GM19395 (cell line): Measurements from ENCODE around the gene SSMEM1.
A peak's percentile ranks its signal among the peaks of the same experiment; 100 is the strongest.
"Not testable (repeated sequence)": the region's sequence is repeated elsewhere in the genome, so short reads cannot be mapped to it uniquely, and the experiment has no call there.

Source experiments
- ATAC-seq: cut with Tn5 transposase; IDR thresholded peaks from one replicate; pipeline ENCODE4 v1.9.1; 2021; ENCODE audit warnings: mild to moderate bottlenecking, moderate library complexity; ENCODE audit not compliant: unreplicated experiment

Gene SSMEM1, protein sequence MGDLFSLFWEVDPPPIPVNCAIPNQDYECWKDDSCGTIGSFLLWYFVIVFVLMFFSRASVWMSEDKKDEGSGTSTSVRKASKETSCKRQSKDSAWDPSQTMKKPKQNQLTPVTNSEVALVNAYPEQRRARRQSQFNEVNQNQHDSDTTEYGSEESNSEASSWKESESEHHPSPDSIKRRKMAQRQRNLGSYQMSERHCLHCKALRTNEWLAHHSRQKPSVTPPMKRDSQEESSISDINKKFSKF

DNA sequence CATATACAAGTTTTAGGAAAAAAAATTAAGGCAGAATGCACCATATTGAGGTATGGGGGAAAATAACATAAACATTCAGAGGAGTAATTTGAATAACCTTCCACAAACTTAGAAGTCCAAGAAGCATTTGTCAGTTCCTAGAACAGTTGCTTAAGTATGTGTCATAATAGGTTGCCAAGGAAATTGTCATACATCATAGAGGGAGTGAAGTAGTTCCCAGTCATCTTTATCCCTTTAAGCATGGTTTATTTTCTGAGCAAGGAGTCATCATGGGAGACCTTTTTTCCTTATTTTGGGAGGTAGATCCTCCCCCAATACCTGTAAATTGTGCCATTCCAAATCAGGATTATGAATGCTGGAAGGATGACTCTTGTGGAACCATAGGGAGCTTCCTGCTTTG lies at the start of gene SSMEM1:
Gene SSMEM1, plus strand, starts transcription at position 219 of the 400 bp plus-strand sequence. Its CDS starts 51 bp downstream, at position 270.
- no peak for ATAC-seq

DNA sequence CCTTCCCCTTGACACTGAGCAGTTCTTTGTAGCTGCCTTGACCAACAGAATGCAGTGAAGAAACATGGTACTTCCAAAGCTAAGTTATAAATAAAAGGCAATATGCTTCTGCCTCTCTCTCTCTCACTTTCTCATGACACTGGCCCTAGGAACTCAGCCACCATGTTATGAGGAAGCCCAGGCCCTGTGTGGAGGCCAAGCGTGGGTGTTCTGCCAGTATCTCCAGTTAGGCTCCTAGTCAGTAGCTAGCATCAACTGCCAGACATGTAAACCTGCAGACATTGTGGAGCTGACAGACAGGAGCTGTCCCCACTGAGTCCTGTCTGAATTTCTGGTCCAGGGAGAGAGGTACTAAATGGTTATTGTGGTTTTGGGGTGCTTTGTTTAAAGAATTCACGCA lies 47.6 kb upstream of the SSMEM1 start:
- ATAC-seq = no peak

DNA sequence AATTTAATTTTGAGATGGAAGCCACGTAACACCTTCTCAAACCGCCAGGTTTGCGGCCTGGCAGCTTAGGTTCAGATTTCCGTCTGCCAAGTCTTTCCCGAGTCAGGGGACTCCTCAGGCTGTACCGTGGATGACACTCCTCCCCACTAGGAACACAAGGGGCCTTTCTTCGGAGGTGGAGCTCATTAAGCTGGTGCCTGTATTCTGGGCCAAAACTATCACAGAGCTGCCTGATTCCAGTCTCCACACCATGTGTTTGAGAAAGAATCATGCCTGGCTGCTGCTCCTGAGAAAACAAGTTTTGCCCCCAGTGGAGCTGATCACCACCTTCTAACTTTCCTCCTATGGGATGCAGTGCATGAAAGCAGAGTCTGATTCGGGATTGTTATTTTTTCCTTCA lies 47.2 kb upstream of the SSMEM1 start:
- no peak for ATAC-seq

DNA sequence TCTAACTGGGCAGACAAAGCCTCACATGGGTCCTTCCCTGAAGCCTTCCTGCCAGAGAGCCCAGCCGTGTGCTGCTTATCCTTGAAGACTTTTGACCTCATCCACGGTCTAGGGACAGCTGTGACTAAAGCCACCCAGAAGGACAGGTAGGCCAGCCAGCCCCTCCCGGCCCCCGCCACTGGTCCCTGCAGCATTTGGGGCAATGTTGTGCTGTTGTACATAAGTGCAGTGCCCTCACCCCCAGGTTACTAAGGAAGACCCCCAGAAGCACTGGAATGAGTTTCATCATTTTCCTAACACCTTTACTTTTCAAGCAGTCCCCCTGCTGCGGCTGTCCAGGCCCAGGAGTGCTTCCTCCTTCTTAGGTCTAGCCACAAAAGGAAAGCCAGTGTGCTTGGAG lies 45.5 kb upstream of the SSMEM1 start:
- ATAC-seq = no peak

DNA sequence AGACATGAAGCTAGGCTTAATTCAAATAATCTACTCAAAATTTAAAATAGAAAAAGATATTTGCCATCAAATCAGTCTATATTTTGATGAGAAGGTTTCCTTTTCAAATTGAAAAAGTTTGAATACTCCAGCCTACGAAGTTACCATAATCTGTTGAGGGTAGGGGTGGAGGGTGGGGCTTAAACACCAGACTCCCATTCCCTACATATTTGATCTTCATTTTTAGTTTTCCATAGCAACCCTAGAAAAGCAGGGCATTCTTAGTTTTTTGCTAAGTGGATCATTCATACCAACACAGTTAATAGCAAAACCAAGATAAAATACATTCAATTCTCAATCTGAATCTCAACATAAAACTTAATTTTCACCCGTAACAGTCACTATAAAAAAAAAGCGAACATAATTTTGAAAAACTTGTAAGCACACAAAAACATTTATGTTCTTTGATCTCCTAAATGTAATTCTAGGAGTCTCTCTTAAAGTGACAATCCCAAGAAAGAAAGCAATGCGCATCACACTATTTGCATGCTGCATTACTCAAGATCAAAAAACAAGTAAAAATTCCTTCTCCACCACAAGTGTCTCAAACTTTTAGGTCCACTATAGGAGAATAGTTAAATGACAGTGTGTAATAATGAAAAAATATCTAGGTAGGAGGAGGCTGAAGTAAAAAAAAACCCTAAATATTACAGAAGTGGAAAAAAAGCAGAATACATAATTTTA lies 33.3 kb upstream of the SSMEM1 start:
- ATAC-seq = no peak

DNA sequence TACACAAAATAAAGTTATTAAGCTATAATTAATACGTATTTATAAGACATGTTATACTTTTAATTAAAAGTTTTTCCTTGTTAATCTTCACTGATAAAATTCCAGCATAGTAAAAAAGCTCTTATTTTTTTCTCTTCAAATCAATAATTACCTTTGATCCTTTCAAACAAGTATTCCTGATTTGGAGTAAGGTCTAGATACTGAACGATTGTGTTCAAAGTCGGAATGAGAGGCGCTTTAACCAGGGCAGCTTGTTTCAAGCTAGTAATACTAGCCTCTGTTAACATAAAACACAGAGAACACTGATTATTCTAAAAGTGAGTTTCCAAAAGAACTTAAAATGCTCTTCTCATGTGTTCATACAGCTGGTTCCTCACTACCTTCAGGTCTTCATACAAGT lies 29.4 kb upstream of the SSMEM1 start:
- ATAC-seq = no peak

DNA sequence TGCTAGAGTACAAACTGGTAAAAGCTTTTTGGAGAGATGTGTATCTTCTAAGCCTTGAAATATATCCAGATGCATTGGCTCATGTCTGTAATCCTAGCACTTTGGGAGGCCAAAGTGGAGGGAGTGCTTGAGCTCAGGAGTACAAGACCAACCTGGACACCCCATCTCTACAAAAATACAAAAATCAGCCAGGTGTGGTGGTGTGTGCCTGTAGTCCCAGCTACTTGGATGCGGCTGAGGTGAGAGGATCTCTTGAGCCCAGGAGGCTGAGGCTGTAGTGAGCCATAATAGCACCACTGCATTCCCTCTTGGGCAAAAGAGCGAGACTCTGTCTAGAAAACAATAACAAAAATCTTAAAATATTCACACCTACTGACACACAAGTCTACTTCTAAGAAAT lies 28.0 kb upstream of the SSMEM1 start:
- ATAC-seq = no peak

DNA sequence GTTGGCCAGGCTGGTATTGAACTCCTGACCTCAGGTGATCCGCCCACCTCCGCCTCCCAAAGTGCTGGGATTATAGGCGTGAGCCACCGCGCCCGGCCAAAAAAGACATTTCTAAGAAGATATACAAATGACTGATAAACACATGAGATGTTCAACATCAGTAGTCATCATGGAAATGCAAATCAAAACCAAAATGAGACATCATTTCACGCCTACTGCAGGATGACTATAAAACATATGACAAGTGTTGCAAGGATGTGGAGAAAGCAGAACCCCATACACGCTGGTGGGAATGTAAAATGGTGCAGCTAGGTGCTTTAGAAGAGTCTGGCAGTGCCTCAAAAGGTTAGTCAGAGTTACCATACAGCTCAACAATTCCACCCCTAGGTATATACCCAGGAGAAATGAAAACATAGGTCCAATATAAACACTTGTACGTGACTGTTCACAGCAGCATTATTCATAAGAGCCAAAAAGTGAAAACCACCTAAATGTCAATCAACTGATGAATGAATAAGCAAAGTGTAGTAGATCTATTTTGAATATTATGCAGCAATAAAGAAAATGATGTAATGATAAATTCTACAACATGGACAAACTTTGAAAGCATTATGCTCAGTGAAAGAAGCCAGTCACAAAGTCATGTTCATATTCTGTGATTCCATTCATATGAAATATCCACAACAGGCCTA lies 26.9 kb upstream of the SSMEM1 start:
- no peak for ATAC-seq

DNA sequence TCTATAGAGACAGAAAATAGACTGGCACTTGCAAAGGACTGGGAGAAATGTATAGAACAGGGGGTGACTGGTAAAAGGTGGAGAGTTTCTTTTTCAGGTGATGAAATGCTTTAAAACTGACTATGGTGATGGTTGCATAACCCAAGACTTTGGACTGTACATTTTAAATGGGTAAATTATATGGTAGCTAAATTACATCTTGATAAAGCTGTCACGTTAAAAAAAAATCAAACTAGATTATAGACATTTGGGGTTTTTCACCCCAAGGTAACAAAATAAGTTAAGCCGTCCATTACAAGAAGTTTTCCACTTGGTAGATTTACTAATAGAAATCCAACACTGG lies 26.4 kb upstream of the SSMEM1 start:
- no peak for ATAC-seq

DNA sequence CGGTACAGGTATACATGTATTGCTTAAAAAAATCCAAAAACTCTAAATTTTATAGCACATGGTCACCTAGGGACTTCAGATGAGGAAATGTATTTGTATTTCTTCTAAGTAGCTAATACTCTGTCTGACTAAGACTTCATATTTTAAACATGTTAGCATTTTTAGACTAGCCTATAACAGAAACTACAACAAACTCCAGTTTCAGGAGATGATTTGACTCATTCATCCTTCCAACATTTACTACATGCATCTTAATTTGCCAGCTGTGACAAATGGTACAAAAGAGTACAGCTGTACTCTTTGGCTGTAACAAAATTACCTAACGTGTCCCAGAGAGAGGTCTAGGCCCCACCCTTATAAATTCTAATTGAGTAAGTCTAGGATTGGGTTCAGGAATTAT lies 24.7 kb upstream of the SSMEM1 start:
- peak; percentile 92 for ATAC-seq

DNA sequence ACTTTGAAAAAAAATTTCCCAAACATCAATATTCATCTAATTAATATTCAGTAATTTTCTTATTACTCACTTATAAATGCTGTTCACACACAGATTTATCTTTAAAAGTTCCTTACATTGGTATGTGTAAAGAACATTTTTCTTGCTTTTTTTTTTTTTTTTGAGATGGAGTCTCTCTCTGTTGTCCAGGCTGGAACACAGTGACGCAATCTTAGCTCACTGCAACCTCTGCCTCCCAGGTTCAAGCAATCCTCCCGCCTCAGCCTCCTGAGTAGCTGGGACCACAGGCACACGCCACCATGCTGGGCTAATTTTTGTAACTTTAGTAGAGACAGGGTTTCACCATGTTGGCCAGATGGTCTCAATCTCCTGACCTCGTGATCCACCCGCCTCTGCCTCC lies 23.3 kb upstream of the SSMEM1 start:
- ATAC-seq = not testable (repeated sequence)

DNA sequence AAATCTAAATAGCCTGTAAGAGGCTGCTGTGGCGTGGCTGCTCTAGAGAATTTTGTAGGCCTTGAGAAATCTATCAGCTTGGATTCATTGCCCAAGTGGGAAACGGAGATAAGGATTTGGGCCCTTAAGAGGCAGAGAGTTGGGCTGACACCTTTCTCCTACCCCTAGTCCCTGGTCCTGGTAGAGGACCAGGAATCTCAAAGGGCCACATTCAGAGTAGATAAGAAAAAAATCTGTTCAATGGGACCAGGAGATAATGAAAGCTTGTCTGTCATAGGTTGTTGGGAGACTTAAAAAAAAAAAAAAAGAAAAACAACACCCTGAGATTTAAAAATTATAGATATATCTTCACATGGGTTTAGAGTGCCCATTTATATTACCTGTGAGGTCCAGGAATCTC lies 20.3 kb upstream of the SSMEM1 start:
- ATAC-seq = no peak

DNA sequence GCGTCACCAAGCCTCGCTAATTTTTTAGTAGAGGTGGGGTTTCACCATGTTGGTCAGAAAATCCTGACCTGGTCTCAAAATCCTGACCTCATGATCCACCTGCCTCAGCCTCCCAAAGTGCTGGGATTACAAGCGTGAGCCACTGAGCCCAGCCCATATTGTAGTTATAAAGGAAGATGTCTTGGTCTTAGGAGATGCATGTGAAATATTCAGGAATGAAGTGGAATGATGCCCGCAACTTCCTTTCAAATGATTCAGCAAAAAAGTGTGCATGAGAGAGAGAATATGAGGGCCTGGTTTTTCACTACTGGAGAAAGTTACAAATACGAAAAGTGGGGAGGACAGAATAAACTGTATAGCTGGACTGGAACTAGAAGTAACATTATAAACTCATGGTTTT lies 18.3 kb upstream of the SSMEM1 start:
- no peak for ATAC-seq

DNA sequence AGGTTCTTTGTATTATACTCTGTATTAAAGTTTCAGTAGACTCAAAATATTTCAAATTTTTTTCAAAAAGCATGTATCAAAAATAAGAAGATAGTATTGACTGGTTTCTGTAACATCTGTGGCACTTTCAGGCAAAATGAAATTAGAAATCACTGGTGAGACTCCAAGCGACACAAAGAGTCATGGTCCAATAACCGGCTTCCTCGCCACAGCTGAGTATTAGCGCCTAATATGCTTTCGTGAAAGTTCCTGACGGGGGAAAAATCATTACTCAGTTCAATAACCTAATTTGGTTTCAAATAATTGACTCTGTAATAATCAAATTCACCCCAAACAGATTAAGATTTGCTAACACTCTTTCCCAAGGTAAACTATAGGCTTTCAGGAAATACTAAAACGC lies 15.9 kb upstream of the SSMEM1 start:
- ATAC-seq = no peak

DNA sequence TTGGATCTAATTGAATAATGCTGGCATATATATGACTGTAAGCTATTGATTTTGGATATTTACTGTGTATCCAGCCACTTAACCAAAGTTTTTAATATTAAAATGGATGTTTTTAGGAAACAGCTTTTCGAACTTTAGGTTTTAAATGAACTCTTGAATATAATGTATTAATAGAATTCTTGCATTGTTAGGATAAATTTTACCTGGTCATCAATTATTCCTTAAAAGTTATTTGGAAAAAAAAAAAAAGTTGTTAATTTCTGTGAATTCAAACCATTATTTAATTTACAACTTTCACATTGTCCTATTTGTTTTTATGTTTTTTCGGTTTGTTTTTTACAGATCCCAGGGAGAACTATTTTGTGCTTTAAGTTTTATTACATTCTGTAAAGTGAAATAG lies 12.3 kb upstream of the SSMEM1 start:
- no peak for ATAC-seq

DNA sequence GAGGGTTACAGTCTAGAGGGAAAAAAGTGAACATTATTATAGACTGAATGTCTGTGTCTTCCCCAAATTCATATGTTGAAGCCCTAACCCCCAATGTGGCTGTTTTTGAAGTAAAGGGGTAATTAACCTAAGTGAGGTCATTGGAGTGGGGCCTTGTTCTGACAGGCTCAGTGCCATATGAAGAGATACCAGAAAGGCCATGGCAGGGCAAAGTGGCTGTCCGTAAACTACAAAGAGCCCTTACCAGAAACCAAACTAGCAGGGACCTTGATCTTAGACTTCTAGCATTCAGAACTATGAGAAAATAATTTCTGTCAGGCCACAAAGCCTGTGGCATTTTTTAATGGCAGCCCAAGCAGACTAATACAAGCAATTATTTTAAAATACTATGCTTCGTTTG lies 11.2 kb upstream of the SSMEM1 start:
- ATAC-seq = no peak

DNA sequence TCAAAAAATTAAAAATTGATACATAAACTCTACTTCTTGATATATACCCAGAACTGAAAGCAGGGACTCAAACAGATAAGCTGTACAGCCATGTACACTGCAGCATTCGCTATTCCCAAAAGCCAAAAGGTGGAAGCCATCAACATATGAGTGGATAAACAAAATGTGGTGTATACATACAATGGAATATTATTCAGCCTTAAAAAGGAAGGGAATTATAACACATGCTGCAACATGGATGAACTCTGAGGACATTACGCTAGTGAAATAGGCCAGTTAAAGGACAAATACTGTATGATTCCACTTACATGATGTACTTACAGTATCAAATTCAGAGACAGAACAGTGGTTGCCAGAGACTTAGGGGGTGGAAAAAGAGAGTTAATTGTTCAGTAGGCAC lies 10.6 kb upstream of the SSMEM1 start:
- no peak for ATAC-seq

DNA sequence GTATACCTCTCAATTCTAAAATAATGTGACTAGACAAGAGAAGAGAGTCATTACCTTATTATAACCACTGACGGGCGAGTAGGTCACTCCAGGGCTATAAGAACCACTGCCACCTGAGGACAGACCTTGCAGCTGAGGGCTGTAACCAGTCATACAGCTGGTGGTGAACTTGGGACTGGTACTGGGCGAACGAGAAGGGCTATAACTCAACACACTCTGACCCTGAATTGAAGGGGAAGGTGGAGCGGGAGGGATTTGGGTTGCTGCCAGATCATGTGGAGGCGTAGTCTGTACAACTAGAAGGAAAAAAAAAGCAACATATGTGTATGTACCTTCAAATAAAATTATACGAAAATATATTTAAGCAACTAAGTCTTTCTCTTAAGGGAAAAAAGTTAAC lies 5.9 kb upstream of the SSMEM1 start:
- no peak for ATAC-seq

DNA sequence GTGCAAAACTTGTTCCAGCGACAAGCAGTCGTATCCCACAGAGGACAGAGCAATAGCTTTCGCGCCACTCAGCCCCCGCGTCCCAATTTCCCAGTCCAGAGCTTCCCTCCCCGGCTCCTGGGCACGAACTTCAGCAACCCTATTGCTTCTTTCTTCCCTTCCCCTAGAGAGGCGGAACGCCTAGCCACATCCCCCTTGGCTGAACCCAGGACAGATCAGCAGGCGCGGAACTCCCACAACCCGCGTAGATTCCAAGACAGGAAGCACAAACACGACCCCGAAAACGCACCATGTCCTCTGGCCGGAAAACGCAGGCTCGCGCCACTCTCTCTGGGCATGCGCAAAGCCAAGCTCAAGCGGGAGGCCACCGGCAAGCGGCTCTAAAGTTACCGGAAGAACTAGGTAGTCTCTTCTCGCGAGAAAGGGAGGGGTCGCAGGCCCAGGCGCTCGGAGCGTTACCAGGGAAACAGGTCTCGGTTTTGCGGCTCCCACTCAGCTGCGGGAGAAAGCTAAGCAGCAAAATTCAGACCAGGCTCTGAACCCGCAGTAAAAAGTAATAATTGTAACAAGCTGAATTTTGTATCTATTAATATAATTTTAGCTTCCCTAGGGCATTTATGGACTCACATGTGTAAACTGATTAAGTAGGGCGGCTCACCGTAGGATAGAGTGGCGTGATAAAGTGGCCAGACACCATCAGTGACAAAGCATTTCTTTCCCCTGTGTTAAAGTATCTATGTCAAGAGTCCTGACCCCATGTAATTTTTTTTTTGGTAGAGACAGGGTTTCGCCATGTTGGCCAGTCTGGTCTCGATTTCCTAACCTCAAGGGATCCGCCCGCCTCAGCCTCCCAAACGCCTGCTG lies 2.3 kb upstream of the SSMEM1 start, which contains the start of gene TMEM209:
Gene TMEM209, minus strand, starts transcription at position 323 of the 864 bp plus-strand sequence. Its CDS starts 31 bp downstream, at position 292.
- ATAC-seq = peak; percentile 98

DNA sequence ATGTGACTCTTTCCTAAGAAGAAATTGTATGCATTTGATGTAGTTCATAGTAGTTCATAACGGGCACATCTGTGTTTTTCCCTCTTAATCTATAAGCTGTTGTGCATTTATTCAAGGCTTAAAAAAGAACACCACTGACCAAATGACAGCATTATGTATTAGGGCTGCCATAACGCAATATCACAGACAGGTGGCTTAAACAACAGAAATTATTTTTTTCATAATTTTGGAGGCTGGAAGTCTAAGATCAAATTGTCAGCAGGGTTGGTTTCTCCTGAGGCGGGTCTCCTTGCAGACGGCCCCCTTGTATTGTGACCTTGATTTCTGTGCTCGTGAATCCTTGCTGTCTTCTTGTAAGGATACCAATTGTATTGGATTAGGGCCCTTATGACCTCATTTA lies 627 bp upstream of the SSMEM1 start:
- ATAC-seq = no peak

DNA sequence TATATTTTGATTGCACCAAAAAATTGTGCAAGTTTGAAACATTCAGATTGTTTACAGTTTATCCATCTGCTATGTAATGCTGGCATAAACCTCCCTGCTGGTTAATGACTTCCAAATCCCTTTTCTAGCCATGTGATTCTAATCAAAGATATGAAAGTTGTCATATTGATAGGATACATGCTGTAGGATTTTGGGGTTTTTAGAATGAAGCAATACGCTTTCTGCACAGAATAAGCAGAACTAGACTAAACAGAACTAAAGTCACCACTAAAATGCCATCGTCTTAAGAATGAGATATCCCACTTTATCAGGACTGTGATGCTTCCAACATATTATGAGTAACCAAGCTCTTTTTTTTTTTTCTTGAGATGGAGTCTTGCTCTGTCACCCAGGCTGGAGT lies 856 bp downstream of the SSMEM1 start:
- no peak for ATAC-seq
